IMR-90 (cell line): ENCODE measurements around the gene CYS1. TPM values are rescaled to one million over a fixed set of nuclear protein-coding genes. Genes with fewer than 3 reads are reported as not detected.

Experiments used
- ATAC-seq: fragments of 200-7000 bp; cut with Tn5 transposase; 2 replicates; pipeline ENCODE4 v1.9.1; 2020; ENCODE audit warnings: low read depth, mild to moderate bottlenecking, moderate library complexity
- BruUV-seq: library from RNA; stranded (reverse); fragments of 400-500 nt; replicated peaks from 2 replicates; lab custom pipeline; 2021; lab: Mats Ljungman, UMichigan
- CTCF ChIA-PET: fragments of 300-600 bp; formaldehyde crosslinking; extraction: SDS; loops from one replicate; lab custom pipeline; 2021; ENCODE audit warnings: antibody characterized with exemption; lab: Yijun Ruan, JAX
- POLR2A ChIA-PET: fragments of 300-600 bp; sonication (Branson Sonifier 250); formaldehyde crosslinking; loops from one replicate; lab custom pipeline; 2022; ENCODE audit warnings: antibody characterized with exemption; ENCODE audit not compliant: unreplicated experiment; lab: Charles Lee
- DNase-seq: peaks from one replicate; pipeline ENCODE4 v3.0.0; 2013
- H2AFZ ChIP-seq: replicated peaks from 2 replicates; pipeline ENCODE3; 2013; ENCODE audit warnings: low read length, mild to moderate bottlenecking; ENCODE audit not compliant: poor library complexity
- H2AK5ac ChIP-seq: 2 replicates; pipeline ENCODE4 v1.6.1; 2013; ENCODE audit warnings: low read depth, low read length, inconsistent platforms
- H2AK9ac ChIP-seq: replicated peaks from 2 replicates; pipeline ENCODE3; 2013; ENCODE audit warnings: mild to moderate bottlenecking, low read depth, low read length, moderate library complexity; ENCODE audit not compliant: poor library complexity
- H2BK120ac ChIP-seq: 2 replicates; pipeline ENCODE4 v1.6.1; 2013; ENCODE audit warnings: low read depth, low read length, inconsistent platforms
- H2BK15ac ChIP-seq: 3 replicates; pipeline ENCODE4 v1.6.1; 2013; ENCODE audit warnings: low read depth, low read length, inconsistent platforms
- H2BK20ac ChIP-seq: 2 replicates; pipeline ENCODE4 v1.6.1; 2013; ENCODE audit warnings: low read depth, mild to moderate bottlenecking, inconsistent platforms, low read length, moderate library complexity
- H2BK5ac ChIP-seq: 2 replicates; pipeline ENCODE4 v1.6.1; 2013; ENCODE audit warnings: mild to moderate bottlenecking, low read depth, low read length, inconsistent platforms; ENCODE audit not compliant: poor library complexity, severe bottlenecking
- H3K14ac ChIP-seq: replicated peaks from 2 replicates; pipeline ENCODE4 v1.6.1; 2013; ENCODE audit warnings: low read depth, low read length, inconsistent platforms
- H3K18ac ChIP-seq: 2 replicates; pipeline ENCODE4 v1.6.1; 2013; ENCODE audit warnings: low read depth, low read length, control low read depth
- H3K23ac ChIP-seq: 2 replicates; pipeline ENCODE4 v1.6.1; 2013; ENCODE audit warnings: low read depth, low read length, inconsistent platforms
- H3K27ac ChIP-seq: 2 replicates; pipeline ENCODE4 v1.5.1; 2013; ENCODE audit warnings: mild to moderate bottlenecking, control low read depth, low read length; ENCODE audit not compliant: insufficient read depth
- H3K27me3 ChIP-seq: 2 replicates; pipeline ENCODE4 v1.6.1; 2013; ENCODE audit warnings: low read length; ENCODE audit not compliant: control insufficient read depth, insufficient read depth
- H3K36me3 ChIP-seq: 2 replicates; pipeline ENCODE4 v1.6.1; 2013; ENCODE audit warnings: low read length, mixed read lengths; ENCODE audit not compliant: control insufficient read depth, insufficient read depth
- H3K4ac ChIP-seq: 2 replicates; pipeline ENCODE4 v1.6.1; 2013; ENCODE audit warnings: low read depth, low read length, inconsistent platforms
- H3K4me1 ChIP-seq: 2 replicates; pipeline ENCODE4 v1.6.1; 2013; ENCODE audit warnings: low read length, mixed read lengths; ENCODE audit not compliant: control insufficient read depth, insufficient read depth
- H3K4me2 ChIP-seq: 2 replicates; pipeline ENCODE4 v1.6.1; 2013; ENCODE audit warnings: low read depth, mild to moderate bottlenecking, control low read depth, low read length, moderate library complexity
- H3K4me3 ChIP-seq: 2 replicates; pipeline ENCODE4 v1.5.1; 2013; ENCODE audit warnings: low read depth, mild to moderate bottlenecking, control low read depth, low read length, moderate library complexity; ENCODE audit not compliant: insufficient read depth
- H3K56ac ChIP-seq: 2 replicates; pipeline ENCODE4 v1.6.1; 2013; ENCODE audit warnings: low read length, inconsistent platforms; ENCODE audit not compliant: insufficient read depth; ENCODE audit errors: extremely low read depth
- H3K79me1 ChIP-seq, 2 experiments: 2 replicates each; pipeline ENCODE4 v1.6.1; 2013; ENCODE audit warnings: low read length in 2 of 2, inconsistent platforms in 1 of 2, low read depth in 1 of 2
- H3K9ac ChIP-seq: 2 replicates; pipeline ENCODE4 v1.6.1; 2013; ENCODE audit warnings: low read depth, low read length, control low read depth
- H3K9me1 ChIP-seq: 2 replicates; pipeline ENCODE4 v1.6.1; 2013; ENCODE audit warnings: low read length, inconsistent platforms; ENCODE audit not compliant: insufficient read depth
- H3K9me3 ChIP-seq: 2 replicates; pipeline ENCODE4 v1.6.1; 2013; ENCODE audit warnings: low read length; ENCODE audit not compliant: control insufficient read depth, insufficient read depth
- H4K20me1 ChIP-seq: 2 replicates; pipeline ENCODE4 v1.6.1; 2013; ENCODE audit warnings: low read length, inconsistent platforms; ENCODE audit not compliant: insufficient read depth
- H4K5ac ChIP-seq: 2 replicates; pipeline ENCODE4 v1.6.1; 2013; ENCODE audit warnings: mild to moderate bottlenecking, low read depth, low read length, control low read depth
- H4K8ac ChIP-seq, 2 experiments: 2 replicates each; pipeline ENCODE4 v1.6.1; 2013; ENCODE audit warnings: low read depth in 2 of 2, low read length in 2 of 2, control low read depth in 1 of 2, inconsistent platforms in 1 of 2
- H4K91ac ChIP-seq: 2 replicates; pipeline ENCODE4 v1.6.1; 2013; ENCODE audit warnings: low read depth, low read length, inconsistent platforms; ENCODE audit not compliant: insufficient read depth
- BHLHE40 ChIP-seq: fragments of 150-350 bp; IDR thresholded peaks from 2 replicates; pipeline ENCODE4 v1.6.1; 2016; ENCODE audit warnings: mild to moderate bottlenecking, low read depth, low read length
- CHD1 ChIP-seq: IDR thresholded peaks from 2 replicates; pipeline ENCODE4 v1.6.1; 2012; ENCODE audit warnings: low read depth, low read length, improper control_type of control experiment
- CTCF ChIP-seq: conservative IDR thresholded peaks from 2 replicates; pipeline ENCODE4 v1.5.1; 2012; ENCODE audit warnings: mild to moderate bottlenecking, low read depth, low read length, improper control_type of control experiment
- ELK1 ChIP-seq: fragments of 150-350 bp; IDR thresholded peaks from 2 replicates; pipeline ENCODE4 v1.6.1; 2016; ENCODE audit warnings: low read depth, mild to moderate bottlenecking, low read length, moderate library complexity, borderline replicate concordance
- MAFK ChIP-seq: IDR thresholded peaks from 2 replicates; pipeline ENCODE4 v1.6.1; 2012; ENCODE audit warnings: low read depth, low read length, improper control_type of control experiment
- MXI1 ChIP-seq: IDR thresholded peaks from 2 replicates; pipeline ENCODE4 v1.6.1; 2012; ENCODE audit warnings: low read depth, mild to moderate bottlenecking, low read length, moderate library complexity, borderline replicate concordance
- RFX5 ChIP-seq: IDR thresholded peaks from 2 replicates; pipeline ENCODE4 v1.8.0; 2012; ENCODE audit warnings: low read depth, mild to moderate bottlenecking, low read length, moderate library complexity
- WGBS, 2 experiments: methylation state at CpG; one replicate each; pipeline versions ENCODE4 v1.1.5 to v1.1.7; 2013; ENCODE audit warnings: missing lambda C conversion rate in 2 of 2; ENCODE audit not compliant: insufficient read length in 1 of 2; ENCODE audit errors: extremely low coverage in 2 of 2; 5-methylcytosine and 5-hydroxymethylcytosine counted together
- dilution Hi-C: fragments of 300-500 bp; cut with HindIII; formaldehyde crosslinking; loops from one replicate; pipeline ENCODE4 v1.14.3; 2018; ENCODE audit warnings: low sequenced_read_pairs; ENCODE audit not compliant: unreplicated experiment
- in situ Hi-C: fragments of 300-500 bp; cut with MboI; formaldehyde crosslinking; loops from 3 replicates; pipeline ENCODE4 v1.14.3; 2019; ENCODE audit warnings: low sequenced_read_pairs, inconsistent platforms, mixed read lengths
- intact Hi-C: fragments of 100-400 bp; cut with micrococcal nuclease; formaldehyde crosslinking; loops from 2 replicates; pipeline ENCODE4 v1.10.0; 2022
- polyA plus RNA-seq, 3 experiments: library from polyadenylated mRNA; depleted of rRNA; stranded (reverse); fragments of >200 nt; gene quantifications; 2 replicates each; pipeline ENCODE4 v1.2.3, GENCODE V29; 2012; ENCODE audit warnings: low replicate concordance in 1 of 3
- total RNA-seq: library from RNA; depleted of rRNA; stranded (reverse); fragments of >200 nt; gene quantifications from 2 replicates; pipeline ENCODE4 v1.2.3, GENCODE V29; 2012

The CYS1 gene
- total and polyA plus RNA-seq, 2 of the 4 experiments (the other 2 are of a cell fraction): under 0.01 to 0.12 TPM

- peak overlapping the region; percentile 25 for H2AFZ ChIP-seq
- H4K5ac ChIP-seq: no peak overlapping the region
- H3K4me1 ChIP-seq: 0 out of 2 replicates have a peak, but pooled peaks cover 2% of the 10 kb centered on the region
- no peak overlapping the region for H3K27ac ChIP-seq
- ChIA-PET POLR2A (no interaction called here), CTCF (no interaction called here)
- 0 out of 2 replicates have a peak, but pooled peaks cover 3% of the 10 kb centered on the region for H4K20me1 ChIP-seq
- TF ChIP-seq RFX5 (no peak), BHLHE40 (no peak), ELK1 (no peak), MXI1 (no peak), MAFK (no peak), CTCF (no peak), CHD1 (no peak)
- H3K56ac ChIP-seq: no peak overlapping the region
- H3K9ac ChIP-seq: no peak overlapping the region
- no peak overlapping the region for H2AK9ac ChIP-seq
- BruUV-seq: no TSS peak
- H3K4me3 ChIP-seq: no peak overlapping the region; the same call in 1 of the 2 replicates
- no peak overlapping the region for H3K18ac ChIP-seq
- no peak overlapping the region for H4K8ac ChIP-seq
- DNase-seq: no peak
- no peaks in the 10 kb centered on the region for H3K36me3 ChIP-seq
- in situ Hi-C loops: no loop called here
- no peaks in the 10 kb centered on the region for H3K9me3 ChIP-seq
- H3K14ac ChIP-seq: no peak overlapping the region
- H2AK5ac ChIP-seq: no peak overlapping the region
- dilution Hi-C loops: no loop called here
- no peaks in the 10 kb centered on the region; the same call in 1 of the 2 replicates for H3K9me1 ChIP-seq
- no peak overlapping the region for H3K23ac ChIP-seq
- no peaks in the 10 kb centered on the region for H3K79me1 ChIP-seq
- H2BK20ac ChIP-seq: no peak overlapping the region
- peaks cover 66% of the 10 kb centered on the region for H3K27me3 ChIP-seq
- no peak overlapping the region for H3K4ac ChIP-seq
- H2BK15ac ChIP-seq: no peak overlapping the region
- H2BK5ac ChIP-seq: no peak overlapping the region
- H2BK120ac ChIP-seq: no peak overlapping the region
- H3K4me2 ChIP-seq: no peak overlapping the region
- no peak for ATAC-seq
- no peak overlapping the region for H4K91ac ChIP-seq
- 0% methylated on average over 8 of the region's 45 CpGs; no CpG with 5 or more reads in 1 of the 2 experiments for WGBS, 2 experiments
- intact Hi-C loops: no loop called here
Measured at GRCh38 chr2:10080536-10081304, 509 bp upstream of the CYS1 start.
